Rectal smooth muscle tissue (tissue), 1 donor: Measurements from ENCODE around the gene GDPD5.

Experiments used
- H3K27ac ChIP-seq: one replicate; pipeline ENCODE4 v1.7.0; 2013; ENCODE audit warnings: low read depth, low read length, inconsistent platforms
- H3K27me3 ChIP-seq: one replicate; pipeline ENCODE4 v1.7.0; 2013; ENCODE audit warnings: low read length; ENCODE audit not compliant: control insufficient read depth, insufficient read depth
- H3K36me3 ChIP-seq: one replicate; pipeline ENCODE4 v1.7.0; 2013; ENCODE audit warnings: low read length; ENCODE audit not compliant: control insufficient read depth, insufficient read depth
- H3K4me1 ChIP-seq: one replicate; pipeline ENCODE4 v1.7.0; 2013; ENCODE audit warnings: low read length; ENCODE audit not compliant: control insufficient read depth, insufficient read depth
- H3K4me3 ChIP-seq: one replicate; pipeline ENCODE4 v1.7.0; 2013; ENCODE audit warnings: low read length
- H3K9ac ChIP-seq: one replicate; pipeline ENCODE4 v1.7.0; 2013; ENCODE audit warnings: low read length

The GDPD5 gene

GRCh38 chr11:75481922-75482606 lies 43.7 kb downstream of the GDPD5 start:
- H3K27ac ChIP-seq, result no peak overlapping the region
- H3K4me1 ChIP-seq, result no peaks in the 10 kb centered on the region
- no peak overlapping the region for H3K9ac ChIP-seq
- no peaks in the 10 kb centered on the region for H3K36me3 ChIP-seq
- H3K27me3 ChIP-seq, result no peaks in the 10 kb centered on the region
- H3K4me3 ChIP-seq, result no peak overlapping the region

GRCh38 chr11:75481223-75481921 lies 44.4 kb downstream of the GDPD5 start:
- H3K9ac ChIP-seq, result no peak overlapping the region
- H3K4me3 ChIP-seq, result no peak overlapping the region
- no peaks in the 10 kb centered on the region for H3K27me3 ChIP-seq
- no peaks in the 10 kb centered on the region for H3K4me1 ChIP-seq
- no peak overlapping the region for H3K27ac ChIP-seq
- H3K36me3 ChIP-seq, result no peaks in the 10 kb centered on the region

GRCh38 chr11:75480185-75481175 lies 45.3 kb downstream of the GDPD5 start:
- H3K4me1 ChIP-seq, result no peaks in the 10 kb centered on the region
- no peak overlapping the region for H3K4me3 ChIP-seq
- H3K36me3 ChIP-seq, result no peaks in the 10 kb centered on the region
- no peak overlapping the region for H3K27ac ChIP-seq
- no peak overlapping the region for H3K9ac ChIP-seq
- H3K27me3 ChIP-seq, result no peaks in the 10 kb centered on the region

DNA sequence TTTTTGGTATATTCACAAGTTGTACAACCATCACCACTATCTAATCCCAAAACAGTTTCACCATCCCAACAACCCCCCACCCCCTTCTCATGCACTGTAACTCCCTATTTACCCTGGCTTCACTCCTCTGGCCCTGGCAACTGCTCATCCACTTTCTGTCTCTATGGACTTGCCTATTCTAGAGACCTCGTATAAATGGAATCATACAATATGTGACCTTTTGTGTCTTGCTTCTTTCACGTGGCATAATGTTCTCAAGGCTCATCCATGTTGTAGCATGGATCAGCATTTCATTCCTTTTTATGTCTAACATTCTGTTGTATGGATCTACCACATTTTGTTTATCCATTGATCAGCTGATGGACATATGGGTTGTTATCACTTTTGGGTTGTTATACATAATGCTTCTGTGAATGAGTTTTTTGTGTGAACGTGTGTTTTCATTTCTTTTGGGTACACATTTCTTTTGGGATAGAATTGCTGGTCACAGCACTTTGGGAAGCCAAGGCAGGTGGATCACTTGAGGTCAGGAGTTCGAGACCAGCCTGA lies 46.1 kb downstream of the GDPD5 start:
- Histone ChIP-seq H3K9ac (no peak overlapping the region), H3K36me3 (no peaks in the 10 kb centered on the region), H3K4me1 (no peaks in the 10 kb centered on the region), H3K4me3 (no peak overlapping the region), H3K27ac (no peak overlapping the region), H3K27me3 (no peaks in the 10 kb centered on the region)

GRCh38 chr11:75478783-75479596 lies 46.8 kb downstream of the GDPD5 start:
- Histone ChIP-seq H3K27me3 (no peaks in the 10 kb centered on the region), H3K4me1 (no peaks in the 10 kb centered on the region), H3K4me3 (no peak overlapping the region), H3K9ac (no peak overlapping the region), H3K27ac (no peak overlapping the region), H3K36me3 (no peaks in the 10 kb centered on the region)

DNA sequence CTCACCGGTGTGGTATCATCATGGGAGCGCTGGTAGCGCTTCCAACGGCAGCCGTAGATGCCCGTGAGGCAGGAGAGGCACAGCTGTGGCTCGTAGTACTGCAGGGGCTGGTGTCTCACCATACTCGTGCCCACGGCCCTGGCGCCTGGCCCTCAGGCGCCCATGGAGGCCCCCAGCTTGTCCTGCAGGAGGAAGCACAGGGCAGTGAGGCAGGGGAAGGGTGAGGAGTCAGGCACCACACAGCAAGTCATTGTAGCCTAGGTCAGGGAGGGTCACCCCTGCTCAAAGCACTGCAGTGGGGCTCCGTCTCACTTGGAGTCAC lies 48.2 kb downstream of the GDPD5 start:
- H3K27ac ChIP-seq, result no peak overlapping the region
- H3K4me1 ChIP-seq, result no peaks in the 10 kb centered on the region
- H3K27me3 ChIP-seq, result no peaks in the 10 kb centered on the region

GRCh38 chr11:75476739-75477613 lies 48.8 kb downstream of the GDPD5 start:
- no peak overlapping the region for H3K27ac ChIP-seq
- H3K4me3 ChIP-seq, result no peak overlapping the region
- H3K4me1 ChIP-seq, result no peaks in the 10 kb centered on the region
- no peaks in the 10 kb centered on the region for H3K36me3 ChIP-seq
- H3K27me3 ChIP-seq, result no peaks in the 10 kb centered on the region
- no peak overlapping the region for H3K9ac ChIP-seq

More for the DNA sequence above, 48.2 kb downstream of the GDPD5 start:
- no peak overlapping the region for H3K9ac ChIP-seq
- no peak overlapping the region for H3K4me3 ChIP-seq
- no peaks in the 10 kb centered on the region for H3K36me3 ChIP-seq

DNA sequence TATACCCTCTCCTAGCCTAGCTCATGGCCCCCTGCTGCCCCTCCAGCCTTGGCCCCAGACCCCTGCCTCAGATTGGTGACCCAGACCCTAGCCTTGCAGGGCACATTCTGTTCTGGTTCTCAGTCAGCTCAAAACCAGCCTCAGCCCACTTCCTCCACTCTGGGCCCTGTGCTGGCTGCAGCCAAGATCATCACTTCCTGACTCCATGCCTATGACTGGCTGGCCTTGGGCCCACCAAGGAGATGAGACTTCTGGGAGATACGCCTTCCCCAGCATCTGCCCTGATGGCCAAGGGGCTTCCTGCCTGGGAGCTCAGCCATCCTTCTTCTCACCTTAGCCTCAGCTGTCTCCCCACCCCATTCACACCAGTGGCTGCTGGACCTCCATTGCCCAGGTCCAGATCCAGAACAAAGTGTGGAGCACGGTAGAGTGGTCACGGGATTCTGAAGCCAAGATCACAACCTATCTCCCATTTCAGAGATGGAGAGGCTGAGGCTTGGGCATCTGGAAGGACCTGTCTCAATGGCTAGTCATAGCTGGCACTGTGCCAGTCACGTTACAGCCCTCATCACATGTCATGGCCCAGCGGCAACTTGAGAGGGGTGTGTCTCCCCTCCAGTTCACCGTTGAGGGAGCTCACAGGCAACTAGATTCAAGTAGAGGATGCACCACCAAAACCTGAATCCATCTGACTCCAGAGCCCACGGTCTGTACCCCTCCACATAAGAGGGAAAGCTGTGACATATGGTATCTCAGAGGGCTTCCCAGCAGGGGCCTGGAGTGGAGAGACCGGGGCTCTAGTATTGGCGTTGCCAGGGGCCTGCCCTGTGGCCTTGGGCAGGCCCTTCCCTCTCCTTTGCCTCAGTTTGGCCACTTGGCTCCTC lies 49.7 kb downstream of the GDPD5 start:
- no peaks in the 10 kb centered on the region for H3K4me1 ChIP-seq
- H3K9ac ChIP-seq, result no peak overlapping the region
- H3K36me3 ChIP-seq, result no peaks in the 10 kb centered on the region
- H3K27ac ChIP-seq, result no peak overlapping the region
- H3K4me3 ChIP-seq, result no peak overlapping the region
- no peaks in the 10 kb centered on the region for H3K27me3 ChIP-seq

DNA sequence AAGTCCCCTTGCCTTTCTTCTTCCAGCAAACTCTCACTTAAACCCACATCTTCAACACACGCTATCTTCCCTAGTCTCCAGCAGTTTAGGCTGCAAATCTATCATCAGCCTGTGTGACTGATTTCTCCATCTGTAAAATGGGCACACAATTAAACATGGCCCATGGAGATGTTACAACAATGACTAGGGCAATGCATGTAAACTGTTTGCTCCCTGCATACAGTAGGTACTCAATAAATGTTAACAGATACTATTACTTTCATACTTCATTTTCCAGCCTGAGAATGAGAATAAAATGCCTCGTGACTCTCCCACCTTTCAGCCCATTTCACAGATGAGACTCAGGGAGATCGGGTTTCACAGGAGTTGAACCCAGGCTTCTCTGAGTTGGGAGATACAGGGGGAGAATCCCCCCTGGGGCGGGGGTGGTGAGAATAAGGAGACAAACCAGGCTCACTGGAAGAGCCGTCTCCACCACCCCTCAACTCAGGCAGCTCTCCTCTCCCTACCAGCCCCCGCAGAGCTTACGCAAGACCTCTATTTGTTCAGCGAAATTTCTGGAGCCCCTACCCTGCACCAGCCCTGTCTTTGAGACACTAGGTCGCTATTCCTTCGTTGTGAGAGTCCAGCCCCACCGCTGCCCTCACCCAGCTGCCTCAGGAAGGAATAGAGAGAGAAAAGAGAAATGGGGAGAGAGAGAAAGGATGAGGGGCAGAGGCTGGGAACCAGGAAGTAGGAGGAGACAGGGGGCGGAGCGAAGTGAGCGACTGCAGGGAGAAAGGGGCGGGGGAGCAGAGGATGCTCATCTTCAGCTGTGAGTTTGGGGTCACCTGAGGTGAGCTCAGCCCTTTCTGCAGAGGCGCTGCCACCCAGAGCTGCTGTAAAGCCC lies 50.6 kb downstream of the GDPD5 start:
- no peak overlapping the region for H3K4me3 ChIP-seq

GRCh38 chr11:75474240-75474639 lies 51.5 kb downstream of the GDPD5 start:
- Histone ChIP-seq H3K4me1 (no peaks in the 10 kb centered on the region), H3K27me3 (no peaks in the 10 kb centered on the region), H3K9ac (no peak overlapping the region), H3K36me3 (no peaks in the 10 kb centered on the region), H3K27ac (no peak overlapping the region), H3K4me3 (no peak overlapping the region)

More for the DNA sequence above, 50.6 kb downstream of the GDPD5 start:
- Histone ChIP-seq H3K27ac (no peak overlapping the region), H3K36me3 (no peaks in the 10 kb centered on the region), H3K27me3 (no peaks in the 10 kb centered on the region), H3K4me1 (no peaks in the 10 kb centered on the region), H3K9ac (no peak overlapping the region)
